D721Med (cell line): ENCODE results near the gene RAP2A.

Experiments used
- DNase-seq: peaks from one replicate; pipeline ENCODE4 v3.0.0; 2011; ENCODE audit warnings: low spot score; ENCODE audit not compliant: insufficient read length
- FAIRE-seq: peaks from 2 replicates; lab custom pipeline; 2011; peaks lifted over from hg19 to GRCh38; lab: Jason Lieb, UNC
- TF ChIP-seq, protein P1 (sequence below): IDR thresholded peaks from 2 replicates; pipeline ENCODE4 v1.5.1; 2012; ENCODE audit warnings: mild to moderate bottlenecking, control low read depth; ENCODE audit not compliant: insufficient read depth; ENCODE audit errors: missing control alignments

Gene RAP2A

DNA sequence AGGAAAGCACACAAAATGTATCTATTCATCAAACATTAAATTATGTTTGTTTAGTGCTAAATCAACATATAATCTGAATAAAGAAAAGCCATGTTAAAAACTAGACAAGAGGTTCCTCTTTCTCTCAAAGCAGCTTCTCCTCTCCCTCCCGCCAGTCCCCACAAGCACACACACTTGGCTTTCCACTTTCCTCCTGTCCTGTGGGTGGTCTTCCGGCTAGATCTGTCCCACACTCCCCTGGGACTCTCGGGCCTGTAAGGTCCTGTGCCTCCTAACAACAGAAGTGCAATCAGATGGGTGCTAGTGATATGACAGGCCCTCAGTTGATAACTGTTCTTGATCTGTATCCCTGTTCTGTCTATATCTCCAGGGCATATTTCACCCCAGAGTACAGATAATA, 45.6 kb upstream of the RAP2A start:
- FAIRE-seq = no peak
- TF ChIP-seq, protein P1, sequence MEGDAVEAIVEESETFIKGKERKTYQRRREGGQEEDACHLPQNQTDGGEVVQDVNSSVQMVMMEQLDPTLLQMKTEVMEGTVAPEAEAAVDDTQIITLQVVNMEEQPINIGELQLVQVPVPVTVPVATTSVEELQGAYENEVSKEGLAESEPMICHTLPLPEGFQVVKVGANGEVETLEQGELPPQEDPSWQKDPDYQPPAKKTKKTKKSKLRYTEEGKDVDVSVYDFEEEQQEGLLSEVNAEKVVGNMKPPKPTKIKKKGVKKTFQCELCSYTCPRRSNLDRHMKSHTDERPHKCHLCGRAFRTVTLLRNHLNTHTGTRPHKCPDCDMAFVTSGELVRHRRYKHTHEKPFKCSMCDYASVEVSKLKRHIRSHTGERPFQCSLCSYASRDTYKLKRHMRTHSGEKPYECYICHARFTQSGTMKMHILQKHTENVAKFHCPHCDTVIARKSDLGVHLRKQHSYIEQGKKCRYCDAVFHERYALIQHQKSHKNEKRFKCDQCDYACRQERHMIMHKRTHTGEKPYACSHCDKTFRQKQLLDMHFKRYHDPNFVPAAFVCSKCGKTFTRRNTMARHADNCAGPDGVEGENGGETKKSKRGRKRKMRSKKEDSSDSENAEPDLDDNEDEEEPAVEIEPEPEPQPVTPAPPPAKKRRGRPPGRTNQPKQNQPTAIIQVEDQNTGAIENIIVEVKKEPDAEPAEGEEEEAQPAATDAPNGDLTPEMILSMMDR = no peak
- no peak for DNase-seq

DNA sequence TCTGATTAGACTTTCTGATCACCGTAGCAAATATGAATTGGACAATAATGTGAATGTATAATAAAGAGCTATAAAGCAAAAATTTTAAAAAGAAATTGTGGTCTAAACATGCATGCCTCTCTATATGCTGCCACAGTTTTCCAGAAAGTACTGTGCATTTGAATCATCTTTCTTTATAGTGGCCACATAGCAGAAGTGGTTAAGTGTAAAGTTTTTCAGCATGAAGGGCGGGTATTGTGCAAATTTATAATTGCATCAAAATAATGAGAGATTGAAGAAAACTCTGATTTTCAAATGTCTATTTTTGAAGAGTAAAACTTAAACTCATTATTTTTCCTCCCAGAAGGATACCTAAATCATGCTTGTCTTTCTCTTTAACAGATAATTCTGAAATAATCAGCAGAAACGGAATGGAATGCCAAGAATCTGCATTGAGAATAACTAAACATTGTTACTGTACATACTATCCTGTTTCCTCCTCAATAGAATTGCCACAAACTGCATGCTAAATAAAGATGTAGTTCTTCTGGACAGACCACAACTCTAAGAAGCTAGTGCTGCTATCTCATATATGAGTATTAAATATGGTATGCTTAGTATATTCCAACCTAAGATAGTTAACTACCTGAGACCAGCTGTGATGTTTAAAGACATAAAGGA, 42.9 kb upstream of the RAP2A start:
- FAIRE-seq (no peak), DNase-seq (no peak)
- TF ChIP-seq, protein P1 = no peak

DNA sequence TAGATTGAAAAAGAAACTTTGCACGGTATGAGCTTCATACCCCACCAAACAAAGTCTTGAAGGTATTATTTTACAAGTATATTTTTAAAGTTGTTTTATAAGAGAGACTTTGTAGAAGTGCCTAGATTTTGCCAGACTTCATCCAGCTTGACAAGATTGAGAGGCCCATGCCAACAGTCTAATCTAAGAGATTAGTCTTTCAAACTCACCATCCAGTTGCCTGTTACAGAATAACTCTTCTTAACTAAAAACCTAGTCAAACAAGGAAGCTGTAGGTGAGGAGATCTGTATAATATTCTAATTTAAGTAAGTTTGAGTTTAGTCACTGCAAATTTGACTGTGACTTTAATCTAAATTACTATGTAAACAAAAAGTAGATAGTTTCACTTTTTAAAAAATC, 41.9 kb upstream of the RAP2A start:
- DNase-seq = no peak
- TF ChIP-seq, protein P1 = no peak
- FAIRE-seq = no peak

DNA sequence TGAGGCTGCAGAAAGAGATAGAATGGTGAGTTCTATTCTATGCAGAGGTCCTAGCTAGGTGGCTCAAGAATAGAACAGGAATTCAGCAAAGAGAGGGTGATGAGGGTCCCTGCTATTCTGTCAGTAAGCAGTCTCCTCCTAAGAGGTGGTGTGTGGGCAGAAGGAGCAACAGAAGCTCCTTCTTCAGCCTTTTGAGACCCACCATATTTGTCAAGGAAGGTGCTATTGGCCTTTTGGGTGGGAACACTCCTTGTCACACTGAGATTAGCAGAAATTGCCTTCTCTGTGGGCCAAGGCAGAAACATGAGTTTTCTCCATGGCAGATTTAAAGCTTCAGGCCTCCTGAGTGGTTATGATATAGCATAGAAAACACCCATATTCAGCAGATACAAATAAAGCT, 39.4 kb upstream of the RAP2A start:
- FAIRE-seq (no peak), DNase-seq (no peak)
- TF ChIP-seq, protein P1 = no peak

DNA sequence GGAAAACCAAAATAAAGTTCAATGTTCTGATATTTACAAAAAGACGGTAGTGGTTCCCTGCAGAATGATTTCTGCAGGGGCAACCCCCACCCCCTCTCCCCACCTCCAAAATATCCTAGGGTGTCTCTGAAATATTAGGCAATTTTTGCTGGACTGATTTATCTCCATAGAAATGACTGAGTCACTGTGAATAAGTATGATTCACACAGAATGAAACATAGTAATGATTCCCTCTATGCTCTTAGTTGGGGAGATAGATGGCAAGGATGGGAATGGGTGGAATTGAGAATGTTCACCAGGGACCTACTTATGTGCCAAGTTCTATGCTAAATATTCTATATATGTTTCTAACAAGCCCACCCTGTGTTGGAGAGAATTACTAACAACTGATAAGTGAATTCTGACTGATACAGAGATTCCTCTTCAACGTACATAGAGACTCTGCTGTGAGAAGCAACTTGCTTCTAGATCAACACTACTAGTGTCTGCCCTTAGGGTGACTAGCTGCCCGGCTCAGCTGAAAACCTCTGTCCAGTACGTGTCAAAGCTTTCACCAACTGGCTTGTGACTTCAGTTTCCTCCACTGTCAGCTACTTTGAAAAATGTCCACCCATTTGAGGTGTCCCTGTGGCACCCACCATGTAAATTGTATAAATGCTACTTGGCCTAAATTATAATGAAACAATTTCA, 38.4 kb upstream of the RAP2A start:
- no peak for DNase-seq
- TF ChIP-seq, protein P1 = no peak
- no peak for FAIRE-seq

DNA sequence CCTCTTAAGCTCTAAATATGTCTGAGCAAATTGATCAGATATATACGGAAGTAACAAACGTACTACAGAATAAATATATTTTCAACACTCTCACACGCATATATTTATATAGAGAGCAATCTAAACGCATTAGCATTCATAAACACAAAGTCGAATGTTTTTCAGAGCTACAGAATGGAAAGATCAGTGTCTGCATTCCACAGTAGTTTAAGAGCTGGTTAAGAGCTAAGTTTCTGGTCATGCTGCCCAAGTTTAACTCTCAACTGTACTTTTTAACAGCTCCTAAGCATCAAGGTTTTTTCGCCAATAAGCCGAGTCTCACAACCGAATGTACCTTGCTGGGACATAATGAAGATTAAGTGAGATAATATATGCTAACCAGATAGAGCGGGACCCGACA, 36.7 kb upstream of the RAP2A start:
- no peak for FAIRE-seq
- no peak for DNase-seq
- TF ChIP-seq, protein P1 = no peak

DNA sequence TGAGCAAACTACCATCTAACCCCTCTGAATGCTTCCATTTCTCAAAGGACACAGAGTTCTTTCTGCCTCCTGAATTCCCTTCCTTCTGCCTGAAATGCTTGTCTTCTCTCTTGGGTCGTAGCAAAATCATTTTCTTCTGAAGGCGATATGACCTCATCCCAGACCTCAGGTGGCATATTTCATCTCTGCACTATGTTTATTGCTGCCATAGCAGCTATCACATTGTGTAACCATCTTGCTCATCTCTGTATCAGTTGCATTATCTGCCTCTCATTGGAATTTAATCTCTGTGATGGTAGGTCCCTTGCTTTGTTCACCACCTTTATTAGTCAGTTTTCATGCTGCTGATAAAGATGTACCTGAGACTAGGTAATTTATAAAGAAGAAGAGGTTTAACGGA, 32.5 kb upstream of the RAP2A start:
- TF ChIP-seq, protein P1 = no peak
- FAIRE-seq = no peak

More for the DNA sequence above, 32.5 kb upstream of the RAP2A start:
- no peak for DNase-seq
